ENCODE data around the gene B3GAT1. TPM values are rescaled to one million over a fixed set of nuclear protein-coding genes. Genes with fewer than 3 reads are reported as not detected.

Gene B3GAT1
- total RNA-seq, 2 donors from 2014 or later: 0.09 to 0.23 TPM

- H3K27ac Mint-ChIP-seq: no peak overlapping the region
- no peaks in the 10 kb centered on the region for H3K9me3 Mint-ChIP-seq
- no peak for DNase-seq (ENCODE audit: low spot score in 2 of 2)
- ATAC-seq: no peak
- H3K36me3 Mint-ChIP-seq: no peaks in the 10 kb centered on the region
Observed at GRCh38 chr11:134404575-134405341, 7.3 kb downstream of the B3GAT1 start.

- Mint-ChIP-seq H3K27ac (no peak overlapping the region), H3K9me3 (no peaks in the 10 kb centered on the region), H3K36me3 (no peaks in the 10 kb centered on the region)
- ATAC-seq (peak in 1 of 2 donors; percentile 11), DNase-seq (ENCODE audit: low spot score in 2 of 2) (no peak)
Observed at GRCh38 chr11:134402910-134403309, 9.1 kb downstream of the B3GAT1 start.

GRCh38 chr11:134401825-134402809 is 9.9 kb downstream of the B3GAT1 start:
- H3K27ac Mint-ChIP-seq: no peak overlapping the region
- ATAC-seq (no peak), DNase-seq (ENCODE audit: low spot score in 2 of 2) (no peak)
- H3K9me3 Mint-ChIP-seq: no peaks in the 10 kb centered on the region
- H3K36me3 Mint-ChIP-seq: no peaks in the 10 kb centered on the region

- ATAC-seq: no peak
Observed at GRCh38 chr11:134399996-134400395, 12.0 kb downstream of the B3GAT1 start.

GRCh38 chr11:134399293-134399654 is 12.8 kb downstream of the B3GAT1 start:
- ATAC-seq: no peak
- no peaks in the 10 kb centered on the region for H3K36me3 Mint-ChIP-seq

More at GRCh38 chr11:134399996-134400395, 12.0 kb downstream of the B3GAT1 start:
- no peaks in the 10 kb centered on the region for H3K36me3 Mint-ChIP-seq
- no peak overlapping the region for H3K27ac Mint-ChIP-seq
- DNase-seq (ENCODE audit: low spot score in 2 of 2): no peak
- H3K9me3 Mint-ChIP-seq: no peaks in the 10 kb centered on the region

GRCh38 chr11:134398644-134399292 is 13.3 kb downstream of the B3GAT1 start:
- H3K9me3 Mint-ChIP-seq: no peaks in the 10 kb centered on the region
- no peak overlapping the region for H3K27ac Mint-ChIP-seq
- no peaks in the 10 kb centered on the region for H3K36me3 Mint-ChIP-seq
- ATAC-seq: no peak
- no peak for DNase-seq (ENCODE audit: low spot score in 2 of 2)

More at GRCh38 chr11:134399293-134399654, 12.8 kb downstream of the B3GAT1 start:
- DNase-seq (ENCODE audit: low spot score in 2 of 2): no peak
- Mint-ChIP-seq H3K27ac (no peak overlapping the region), H3K9me3 (no peaks in the 10 kb centered on the region)

- ATAC-seq: no peak
- no peaks in the 10 kb centered on the region for H3K9me3 Mint-ChIP-seq
- DNase-seq (ENCODE audit: low spot score in 2 of 2): no peak
- no peak overlapping the region for H3K27ac Mint-ChIP-seq
- H3K36me3 Mint-ChIP-seq: no peaks in the 10 kb centered on the region
Observed at GRCh38 chr11:134398079-134398444, 14.0 kb downstream of the B3GAT1 start.

GRCh38 chr11:134397304-134398078 is 14.6 kb downstream of the B3GAT1 start:
- no peak for ATAC-seq
- H3K27ac Mint-ChIP-seq: no peak overlapping the region

GRCh38 chr11:134395002-134395401 is 17.0 kb downstream of the B3GAT1 start:
- H3K27ac Mint-ChIP-seq: no peak overlapping the region
- DNase-seq (ENCODE audit: low spot score in 2 of 2) (no peak), ATAC-seq (no peak)
- no peaks in the 10 kb centered on the region for H3K9me3 Mint-ChIP-seq
- no peaks in the 10 kb centered on the region for H3K36me3 Mint-ChIP-seq

More at GRCh38 chr11:134397304-134398078, 14.6 kb downstream of the B3GAT1 start:
- DNase-seq (ENCODE audit: low spot score in 2 of 2): no peak
- no peaks in the 10 kb centered on the region for H3K9me3 Mint-ChIP-seq
- no peaks in the 10 kb centered on the region for H3K36me3 Mint-ChIP-seq

GRCh38 chr11:134394311-134394710 is 17.7 kb downstream of the B3GAT1 start:
- DNase-seq (ENCODE audit: low spot score in 2 of 2) (no peak), ATAC-seq (no peak)
- no peaks in the 10 kb centered on the region for H3K9me3 Mint-ChIP-seq
- no peak overlapping the region for H3K27ac Mint-ChIP-seq
- H3K36me3 Mint-ChIP-seq: no peaks in the 10 kb centered on the region

- no peak for DNase-seq (ENCODE audit: low spot score in 2 of 2)
- ATAC-seq: no peak
- Mint-ChIP-seq H3K36me3 (no peaks in the 10 kb centered on the region), H3K27ac (no peak overlapping the region), H3K9me3 (no peaks in the 10 kb centered on the region)
Observed at GRCh38 chr11:134393638-134394037, 18.4 kb downstream of the B3GAT1 start.

GRCh38 chr11:134392953-134393615 is 19.0 kb downstream of the B3GAT1 start:
- Mint-ChIP-seq H3K36me3 (no peaks in the 10 kb centered on the region), H3K9me3 (no peaks in the 10 kb centered on the region), H3K27ac (no peak overlapping the region)
- DNase-seq (ENCODE audit: low spot score in 2 of 2) (no peak), ATAC-seq (no peak)

GRCh38 chr11:134391656-134392055 is 20.4 kb downstream of the B3GAT1 start:
- ATAC-seq (no peak), DNase-seq (ENCODE audit: low spot score in 2 of 2) (no peak)
- Mint-ChIP-seq H3K9me3 (no peaks in the 10 kb centered on the region), H3K36me3 (no peaks in the 10 kb centered on the region), H3K27ac (no peak overlapping the region)

GRCh38 chr11:134390706-134391569 is 21.1 kb downstream of the B3GAT1 start:
- no peak overlapping the region for H3K27ac Mint-ChIP-seq

More at GRCh38 chr11:134390706-134391569, 21.1 kb downstream of the B3GAT1 start:
- ATAC-seq: no peak
- no peak for DNase-seq (ENCODE audit: low spot score in 2 of 2)
- Mint-ChIP-seq H3K9me3 (no peaks in the 10 kb centered on the region), H3K36me3 (no peaks in the 10 kb centered on the region)

Data from activated naive CD4-positive, alpha-beta T cell treated with anti-CD3 and anti-CD28 coated beads, Interleukin-2, amount 50 U/mL, for 72 hours (primary cell).